ENCODE results near the gene LAMB4. TPM values are rescaled to one million over a fixed set of nuclear protein-coding genes. Genes with fewer than 3 reads are reported as not detected.

Gene LAMB4
- total and polyA plus RNA-seq, 2 of the 8 experiments (the other 6 are each of a cell fraction or from before 2014, with no cell fraction given), result not detected

DNA sequence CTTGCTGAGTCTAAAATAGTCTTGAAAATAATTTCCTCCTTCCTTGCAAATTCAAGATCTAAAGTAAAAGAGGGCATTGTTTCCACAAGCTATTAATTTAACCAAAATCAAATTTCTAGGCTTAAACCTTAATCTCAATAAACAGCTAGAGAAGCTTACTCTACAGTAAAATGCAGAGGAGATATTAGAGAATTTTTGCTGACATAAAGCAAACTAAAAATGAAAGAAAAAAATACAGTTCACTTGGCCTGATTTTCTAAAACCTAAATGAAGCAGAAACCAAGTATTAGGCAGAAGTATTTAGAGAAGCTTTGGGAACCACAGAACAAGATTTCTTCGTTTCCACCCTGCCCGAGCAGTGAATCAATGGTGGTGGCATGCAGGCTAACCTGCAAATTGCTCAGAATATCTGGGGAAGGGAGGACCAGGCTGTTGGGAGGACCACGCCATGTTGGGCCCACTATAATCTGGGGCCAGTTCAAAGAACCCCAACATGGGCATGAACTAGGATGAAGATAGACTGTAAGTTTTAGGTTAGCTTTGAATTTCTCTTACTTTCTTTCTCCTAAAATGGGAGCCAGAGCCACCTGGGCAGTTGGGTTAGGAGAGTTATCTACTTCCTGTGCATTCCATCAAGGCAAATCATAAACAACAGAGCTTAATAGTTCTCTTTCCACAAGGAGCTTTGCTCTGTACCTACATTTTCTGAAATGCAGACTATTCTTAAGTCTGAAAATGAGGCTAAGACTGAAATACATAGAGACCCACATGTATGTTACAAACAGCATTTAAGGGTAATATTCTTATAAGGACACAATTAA lies 131.3 kb downstream of the LAMB4 start:
- Histone ChIP-seq H2BK120ac (replicated peaks; ENCODE audit: low read depth, low read length) (no peak overlapping the region), H2BK20ac (ENCODE audit: low read length) (no peak overlapping the region), H3K14ac (ENCODE audit: insufficient read length) (no peak overlapping the region), H4K5ac (ENCODE audit: insufficient read length, low read depth, low read length) (no peak overlapping the region), H3K18ac (ENCODE audit: extremely low read depth, low read length) (no peak overlapping the region), H3K27ac (ENCODE audit: low read depth, low read length) (no peak overlapping the region), H2BK5ac (ENCODE audit: low read depth, low read length) (no peak overlapping the region), H3K4me2 (ENCODE audit: insufficient read depth in 1 of 2, low read depth in 2 of 2, low read length in 2 of 2) (no peak overlapping the region), H3K9me3 (ENCODE audit: insufficient read depth in 2 of 2, low read depth in 1 of 2, low read length in 1 of 2) (no peaks in the 10 kb centered on the region; a peak in 1 of 4 replicates), H3K23me2 (ENCODE audit: low read depth, low read length) (peaks cover 23% of the 10 kb centered on the region), H3K4ac (replicated peaks; ENCODE audit: insufficient read length, low read depth, low read length) (no peak overlapping the region), H4K91ac (replicated peaks; ENCODE audit: insufficient read length, low read length) (no peak overlapping the region), H4K8ac (ENCODE audit: extremely low read depth, insufficient read depth, low read length) (no peak overlapping the region; the same call in 1 of the 2 replicates), H4K20me1 (replicated peaks in 1 of 2; ENCODE audit: control insufficient read depth in 1 of 2, insufficient read depth in 2 of 2, low read length in 2 of 2) (peaks cover 0 to 2% of the 10 kb centered on the region in 2 experiments), H3K23ac (ENCODE audit: insufficient read length) (no peak overlapping the region), H2BK12ac (ENCODE audit: low read depth, low read length) (no peak overlapping the region), H2AFZ (ENCODE audit: low read length) (no peak overlapping the region), H3K79me1 (ENCODE audit: low read depth, low read length) (no peaks in the 10 kb centered on the region), H3K4me1 (replicated peaks in 1 of 4; ENCODE audit: control insufficient read depth in 3 of 4, insufficient read depth in 4 of 4, low read length in 3 of 4) (peaks cover under 1 to 15% (median 6%) of the 10 kb centered on the region in 4 experiments), H3K27me3 (replicated peaks in 1 of 4; ENCODE audit: control insufficient read depth in 3 of 4, extremely low read depth in 1 of 4, insufficient read depth in 3 of 4, low read length in 3 of 4) (peaks cover 13 to 36% (median 31%) of the 10 kb centered on the region in 4 experiments), H2AK5ac (ENCODE audit: low read depth, low read length) (no peak overlapping the region), H3K9ac (replicated peaks in 1 of 4; ENCODE audit: extremely low read depth in 1 of 4, low read depth in 3 of 4, low read length in 3 of 4) (no peak overlapping the region), H2BK15ac (ENCODE audit: low read length) (no peak overlapping the region), H3K36me3 (ENCODE audit: control insufficient read depth in 2 of 4, insufficient read depth in 4 of 4, low read length in 3 of 4) (peaks cover 0 to 20% (median 3%) of the 10 kb centered on the region in 4 experiments; a peak in 4 of 8 replicates), H3K79me2 (ENCODE audit: control insufficient read depth in 1 of 2, insufficient read depth in 2 of 2, low read length in 2 of 2) (no peaks in the 10 kb centered on the region), H3K4me3 (ENCODE audit: extremely low read depth in 1 of 4, insufficient read depth in 2 of 4, low read depth in 3 of 4, low read length in 4 of 4) (no peak overlapping the region), H3K56ac (replicated peaks; ENCODE audit: insufficient read length, low read depth, low read length) (no peak overlapping the region)
- WGBS, 2 experiments (ENCODE audit: extremely low coverage in 1 of 2, insufficient coverage in 1 of 2, insufficient read length in 1 of 2, insufficient replicate concordance in 2 of 2, low coverage in 1 of 2, low lambda C conversion rate in 2 of 2, missing lambda C conversion rate in 1 of 2), result 95% methylated on average over 3 of the region's 3 CpGs; no CpG with 5 or more reads in 1 of the 2 experiments
- CTCF ChIA-PET (ENCODE audit: partially characterized antibody), result interaction anchor here (0.6 to 1.6 kb wide), 4 partner anchors 11 to 124 kb away, joined by 3 to 5 read pairs (median 3); partner anchors contain the start of gene DLD
- no peak for FAIRE-seq
- POLR2A ChIA-PET (ENCODE audit: partially characterized antibody), result interaction anchor here (1.4 kb wide), 1 partner anchor 22 kb away, joined by 4 read pairs; no protein-coding TSS in a partner anchor
- DNase-seq (ENCODE audit: low read depth in 1 of 2, low spot score in 2 of 2), result no peak
- TF ChIP-seq ZNF274 (IDR thresholded peaks at IDR 0.05; ENCODE audit: borderline replicate concordance, extremely low read depth, low read length) (no peak), SAP30 (IDR thresholded peaks at IDR 0.05; ENCODE audit: insufficient read depth, insufficient replicate concordance, low read length) (no peak), RBBP5 (IDR thresholded peaks at IDR 0.05; ENCODE audit: borderline replicate concordance, low read depth, low read length) (no peak), JUND (IDR thresholded peaks at IDR 0.05; ENCODE audit: low read length) (no peak), SP4 (IDR thresholded peaks at IDR 0.05; ENCODE audit: low read length) (no peak), RXRA (IDR thresholded peaks at IDR 0.05; ENCODE audit: insufficient read depth, low read depth, low read length) (no peak), FOSL1 (IDR thresholded peaks at IDR 0.05; ENCODE audit: insufficient read depth, low read depth, low read length) (no peak), CHD1 (IDR thresholded peaks at IDR 0.05; ENCODE audit: low read depth, low read length) (no peak)
- TF ChIP-seq, protein P1, sequence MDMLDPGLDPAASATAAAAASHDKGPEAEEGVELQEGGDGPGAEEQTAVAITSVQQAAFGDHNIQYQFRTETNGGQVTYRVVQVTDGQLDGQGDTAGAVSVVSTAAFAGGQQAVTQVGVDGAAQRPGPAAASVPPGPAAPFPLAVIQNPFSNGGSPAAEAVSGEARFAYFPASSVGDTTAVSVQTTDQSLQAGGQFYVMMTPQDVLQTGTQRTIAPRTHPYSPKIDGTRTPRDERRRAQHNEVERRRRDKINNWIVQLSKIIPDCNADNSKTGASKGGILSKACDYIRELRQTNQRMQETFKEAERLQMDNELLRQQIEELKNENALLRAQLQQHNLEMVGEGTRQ (IDR thresholded peaks at IDR 0.05; ENCODE audit: low read length), result no peak
- TF ChIP-seq, protein P2, sequence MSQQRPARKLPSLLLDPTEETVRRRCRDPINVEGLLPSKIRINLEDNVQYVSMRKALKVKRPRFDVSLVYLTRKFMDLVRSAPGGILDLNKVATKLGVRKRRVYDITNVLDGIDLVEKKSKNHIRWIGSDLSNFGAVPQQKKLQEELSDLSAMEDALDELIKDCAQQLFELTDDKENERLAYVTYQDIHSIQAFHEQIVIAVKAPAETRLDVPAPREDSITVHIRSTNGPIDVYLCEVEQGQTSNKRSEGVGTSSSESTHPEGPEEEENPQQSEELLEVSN (IDR thresholded peaks at IDR 0.05), result no peak

Data from H1 (cell line).